Measurements from ENCODE around the gene SH3PXD2B.
"Not testable (repeated sequence)": the region's sequence is repeated elsewhere in the genome, so short reads cannot be mapped to it uniquely, and the experiment has no call there.

Gene SH3PXD2B

DNA sequence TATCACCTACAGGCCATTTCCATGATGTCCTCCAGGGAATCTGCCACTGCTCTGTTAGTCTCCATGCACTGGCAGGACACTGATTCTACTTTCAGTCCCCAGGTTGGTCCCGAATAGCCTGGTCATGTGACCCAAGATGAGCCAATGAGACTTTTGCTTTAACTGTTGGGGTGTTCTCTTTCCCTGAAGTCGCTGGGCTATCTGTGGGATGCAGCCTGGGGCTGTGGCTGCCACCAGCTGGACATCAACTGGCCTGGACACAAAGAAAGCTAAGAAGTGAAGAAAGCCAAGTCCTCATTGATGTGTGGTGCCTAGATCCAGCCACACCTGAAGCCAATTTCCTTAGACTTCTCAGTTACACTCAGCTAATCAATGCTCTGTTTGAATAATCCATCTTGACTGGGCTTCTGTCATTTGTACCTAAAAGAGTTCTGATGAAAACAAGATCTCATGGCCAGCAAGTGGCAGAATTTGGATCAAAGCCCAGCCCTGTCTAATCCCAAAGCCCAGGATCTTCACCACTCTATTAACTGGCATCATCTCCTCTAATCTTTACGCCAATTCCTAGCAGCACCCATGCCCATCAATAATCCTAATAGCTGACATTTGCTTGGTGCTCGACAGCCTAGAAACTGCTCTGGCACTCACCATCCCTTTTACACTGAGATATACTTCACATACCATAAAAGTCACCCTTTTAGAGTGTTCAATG lies 37.0 kb downstream of the SH3PXD2B start:
- no peak for DNase-seq

DNA sequence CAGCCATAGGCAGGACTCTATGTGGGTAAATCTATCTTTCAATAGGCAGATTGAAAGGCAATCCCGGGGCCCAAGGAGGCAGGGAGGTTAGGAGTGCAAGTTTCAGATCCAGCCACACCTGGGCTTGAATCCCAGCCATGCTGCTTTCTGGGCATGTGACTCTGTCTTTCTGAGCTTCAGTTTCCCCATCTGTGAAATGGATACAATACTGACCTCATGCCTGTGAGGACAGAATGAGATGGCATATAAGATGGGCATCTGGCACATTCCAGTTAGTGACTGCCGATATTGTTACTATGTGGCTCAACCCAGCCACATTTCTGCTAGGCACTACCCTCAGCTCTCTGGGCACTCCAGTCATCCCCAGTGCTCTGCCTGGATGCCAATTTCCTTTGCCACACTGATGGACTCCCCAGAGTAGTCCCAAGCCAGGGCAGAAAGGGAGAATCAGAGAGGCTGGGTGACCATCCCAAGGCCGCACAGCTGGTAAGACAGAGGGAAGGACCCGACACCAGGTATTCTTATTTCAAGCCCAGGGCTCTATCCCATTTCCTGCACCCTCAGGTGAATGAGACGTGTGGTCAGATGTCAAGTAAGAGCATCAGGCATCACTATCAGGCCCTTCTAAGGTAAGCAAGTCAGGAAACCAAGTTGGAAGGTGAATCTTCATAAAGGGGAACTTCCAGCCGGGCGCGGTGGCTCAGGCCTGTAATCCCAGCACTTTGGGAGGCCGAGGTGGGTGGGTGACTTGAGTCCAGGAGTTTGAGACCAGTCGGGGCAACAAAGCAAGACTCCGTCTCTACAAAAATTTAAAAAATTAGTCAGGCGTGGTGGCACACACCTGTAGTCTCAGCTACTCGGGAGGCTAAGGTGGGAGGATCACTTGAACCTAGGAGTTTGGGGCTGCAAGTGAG lies 38.7 kb downstream of the SH3PXD2B start:
- no peak for DNase-seq

DNA sequence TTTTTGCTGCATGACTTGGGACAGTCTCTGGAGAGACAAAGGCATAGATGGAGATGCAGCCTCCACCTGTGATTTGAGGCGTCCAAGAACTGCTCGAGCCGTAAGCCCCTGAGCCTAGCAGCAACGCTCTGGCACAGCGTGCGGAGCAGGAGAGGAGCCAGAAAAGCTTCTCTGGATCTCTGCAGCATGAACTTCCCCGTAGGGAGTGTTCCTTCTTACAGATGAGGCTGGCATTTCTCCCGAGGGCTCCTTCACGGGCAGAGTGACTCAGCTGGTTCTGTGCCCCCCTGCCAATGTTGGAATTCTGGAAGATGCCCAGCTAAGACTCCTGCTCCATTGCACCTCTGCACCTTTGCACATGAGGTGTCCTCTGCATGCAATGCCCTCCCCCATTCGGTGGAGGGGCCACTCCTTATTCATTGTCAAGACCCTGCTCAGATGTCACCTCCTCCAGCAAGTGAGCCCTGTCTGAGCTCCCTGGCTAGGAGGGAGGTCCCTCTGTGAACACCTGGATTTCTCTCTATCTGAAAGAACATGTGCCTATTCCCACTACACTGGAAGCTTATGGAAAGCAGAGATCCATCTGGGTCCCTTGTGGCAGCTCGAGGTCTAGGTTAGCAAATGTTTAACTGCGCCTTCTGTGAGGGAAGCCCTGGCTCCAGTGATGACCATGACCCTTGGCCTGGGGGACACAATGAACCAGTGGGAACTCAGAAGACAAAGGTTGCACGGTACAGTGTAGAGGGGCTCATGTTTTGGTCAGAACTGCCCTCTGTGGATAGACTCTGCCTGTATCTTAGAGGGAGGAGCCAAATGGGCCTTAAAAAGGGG lies 39.6 kb downstream of the SH3PXD2B start:
- no peak for DNase-seq

DNA sequence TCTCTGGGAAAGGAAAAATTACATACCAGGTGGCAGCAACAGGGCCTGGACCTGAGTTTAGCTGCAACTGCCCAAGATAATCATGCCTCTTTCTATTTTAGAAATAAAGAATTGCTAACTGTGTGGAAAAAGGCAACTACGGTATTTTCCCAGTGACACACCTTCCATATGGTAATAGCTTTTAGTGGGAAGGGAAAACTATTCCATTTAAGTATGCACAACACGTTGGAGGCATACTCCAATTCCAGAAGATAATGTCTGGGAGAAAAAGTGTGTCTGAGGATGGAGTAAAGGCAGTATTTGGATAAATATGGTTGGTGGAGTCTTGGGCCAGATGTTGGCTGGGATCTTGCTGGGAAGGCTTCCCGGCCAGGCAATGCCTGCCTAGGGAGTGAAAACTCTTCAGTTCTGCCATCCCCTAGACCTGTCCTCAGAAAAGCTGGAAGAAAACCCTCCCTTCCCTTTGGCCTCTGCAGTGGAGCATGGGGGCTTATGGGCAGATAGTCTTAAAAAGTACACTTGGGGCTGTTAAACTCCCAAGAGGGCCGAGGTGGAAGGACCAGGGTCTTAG lies 40.6 kb downstream of the SH3PXD2B start:
- no peak for DNase-seq

DNA sequence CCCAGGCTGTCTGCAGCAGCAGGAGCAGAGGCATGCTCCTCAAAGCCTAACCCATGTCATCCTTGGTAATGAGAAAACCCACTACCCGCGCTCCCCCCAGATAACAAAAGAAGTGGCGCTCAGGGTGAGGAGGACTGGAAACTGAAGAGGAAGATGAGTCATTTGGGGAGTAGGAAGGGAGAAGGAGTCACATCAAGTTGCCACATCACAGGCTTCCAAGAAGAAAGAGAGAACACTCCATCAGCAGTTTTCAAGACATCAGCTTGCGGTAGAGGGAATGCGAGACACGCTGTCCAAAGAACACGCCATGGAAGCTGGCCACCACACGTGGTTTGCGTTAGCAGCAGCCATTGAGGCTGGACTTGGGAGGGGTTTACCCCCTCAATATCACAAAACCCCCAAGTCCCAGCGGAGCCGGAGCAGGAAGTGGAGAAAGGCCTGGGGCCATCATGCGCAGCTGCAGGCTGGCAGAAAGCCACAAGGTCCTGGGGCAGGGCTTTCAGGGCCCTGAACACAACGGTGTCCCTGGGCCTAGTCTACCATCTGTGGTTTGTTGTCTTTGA lies 41.5 kb downstream of the SH3PXD2B start:
- no peak for DNase-seq

DNA sequence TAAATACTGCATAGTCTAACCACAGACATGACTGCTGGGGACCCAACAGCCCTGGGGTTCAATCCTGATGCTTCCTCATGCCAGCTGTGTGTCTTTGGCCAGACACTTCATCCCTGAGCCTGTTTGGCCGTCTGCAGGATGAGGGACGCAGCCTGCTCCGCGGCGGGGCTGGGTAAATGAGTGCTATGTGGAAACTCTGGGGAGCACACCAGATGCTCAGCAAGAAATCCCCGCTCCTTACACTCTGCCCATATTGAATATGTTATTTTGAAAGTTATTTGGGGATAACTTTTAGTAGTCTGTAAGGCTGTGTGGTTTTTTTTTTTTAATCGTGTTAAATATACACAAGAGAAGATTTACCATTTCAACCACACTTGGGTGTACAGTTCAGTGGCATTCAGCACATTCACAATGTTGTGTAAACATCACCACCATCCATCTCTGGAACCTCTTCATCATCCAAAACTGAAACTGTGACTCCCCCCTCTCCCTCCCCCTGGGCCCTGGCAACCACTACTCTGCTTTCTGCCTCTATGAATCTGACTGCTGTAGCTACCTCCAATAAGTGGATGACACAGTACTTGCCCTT lies 42.7 kb downstream of the SH3PXD2B start:
- no peak for DNase-seq

DNA sequence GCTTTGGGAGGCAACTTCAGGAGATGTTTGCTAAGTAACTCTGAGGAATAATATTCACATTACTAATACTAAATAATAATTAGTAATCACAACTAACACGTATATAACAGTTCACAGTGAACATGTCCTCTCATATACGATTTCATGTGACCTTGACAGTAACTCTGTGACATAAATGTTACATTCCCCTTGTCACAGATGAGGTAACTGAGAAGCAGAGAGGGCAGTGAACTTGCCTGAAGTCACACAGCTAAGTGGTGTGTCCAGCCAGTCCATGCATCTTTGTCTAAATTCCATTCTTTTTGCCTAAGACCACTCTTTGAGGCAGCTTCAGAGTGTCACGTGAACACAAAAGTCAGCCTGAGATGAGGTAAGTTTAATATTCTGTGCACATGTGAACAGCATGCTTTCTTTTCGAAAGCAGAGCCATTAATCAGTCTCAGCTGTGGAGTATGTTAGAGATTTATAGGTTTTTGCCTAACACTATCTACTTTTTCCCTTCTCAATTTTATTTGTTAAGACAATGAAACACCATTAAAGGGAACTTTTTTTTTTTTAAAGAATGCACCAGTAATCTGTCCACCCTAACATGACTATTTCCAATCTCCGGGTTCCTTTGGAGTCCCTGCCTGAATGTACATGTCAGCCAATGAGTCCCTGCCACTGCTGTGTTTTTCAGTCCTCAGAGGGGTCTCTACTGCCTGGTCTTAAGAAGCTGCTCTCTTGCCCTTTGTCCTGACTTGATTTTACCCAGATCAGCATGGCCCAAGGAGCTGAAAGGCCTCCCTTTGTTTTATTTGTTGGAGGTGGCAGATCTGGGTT lies 43.5 kb downstream of the SH3PXD2B start:
- DNase-seq = no peak

DNA sequence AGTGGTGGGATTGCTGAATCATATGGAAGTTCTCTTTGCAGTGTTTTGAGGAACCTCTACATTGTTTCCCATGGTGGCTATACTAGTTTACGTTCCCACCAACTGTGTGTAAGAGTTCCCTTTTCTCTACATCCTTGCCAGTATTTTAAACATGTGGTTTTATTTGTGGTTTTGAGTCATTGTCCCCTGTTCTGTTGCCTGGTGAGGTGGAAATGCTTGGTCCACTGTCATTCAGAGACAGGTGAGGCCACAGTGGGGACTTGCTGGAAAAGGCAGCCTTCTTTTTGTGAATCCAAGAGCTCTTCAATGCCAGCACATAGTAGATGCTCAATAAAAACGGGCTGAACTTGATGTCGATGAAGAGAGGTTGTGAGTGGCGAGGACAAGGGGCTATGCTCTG lies 44.2 kb downstream of the SH3PXD2B start:
- no peak for DNase-seq

DNA sequence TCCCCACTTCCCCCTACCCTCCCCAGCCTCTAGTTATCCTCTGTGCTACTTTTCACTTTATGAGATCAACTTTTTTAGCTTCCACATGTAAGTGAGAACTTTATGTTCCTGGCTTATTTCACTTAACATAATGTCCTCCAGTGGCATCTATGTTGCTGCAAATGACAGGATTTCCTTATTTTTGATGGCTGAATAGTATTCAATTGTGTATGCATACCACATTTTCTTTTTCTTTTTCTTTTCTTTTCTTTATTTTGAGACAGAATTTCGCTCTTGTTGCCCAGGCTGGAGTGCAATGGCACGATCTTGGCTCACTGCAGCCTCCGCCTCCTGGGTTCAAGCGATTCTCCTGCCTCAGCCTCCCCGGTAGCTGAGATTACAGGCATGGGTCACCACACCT lies 44.8 kb downstream of the SH3PXD2B start:
- DNase-seq = not testable (repeated sequence)

DNA sequence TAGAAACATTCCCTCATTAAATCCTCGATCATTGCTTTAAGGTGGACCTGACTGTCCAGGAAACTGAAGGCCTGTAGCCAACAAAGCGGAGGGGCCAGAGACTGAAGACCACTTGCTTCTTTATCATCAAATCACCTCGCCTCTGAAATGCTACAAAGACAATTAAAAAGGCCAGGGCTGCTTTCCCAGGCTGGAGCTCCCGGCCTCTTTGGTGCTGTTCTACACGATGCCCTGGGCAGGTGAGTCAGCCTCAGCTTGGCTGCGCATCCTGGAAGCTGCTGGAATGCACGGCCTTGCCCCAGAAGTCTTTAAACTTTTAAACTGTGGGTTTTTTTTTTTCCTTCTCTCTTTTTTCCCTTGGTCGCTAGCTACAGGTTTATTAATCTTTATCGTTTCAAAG lies 46.5 kb downstream of the SH3PXD2B start:
- no peak for DNase-seq

DNA sequence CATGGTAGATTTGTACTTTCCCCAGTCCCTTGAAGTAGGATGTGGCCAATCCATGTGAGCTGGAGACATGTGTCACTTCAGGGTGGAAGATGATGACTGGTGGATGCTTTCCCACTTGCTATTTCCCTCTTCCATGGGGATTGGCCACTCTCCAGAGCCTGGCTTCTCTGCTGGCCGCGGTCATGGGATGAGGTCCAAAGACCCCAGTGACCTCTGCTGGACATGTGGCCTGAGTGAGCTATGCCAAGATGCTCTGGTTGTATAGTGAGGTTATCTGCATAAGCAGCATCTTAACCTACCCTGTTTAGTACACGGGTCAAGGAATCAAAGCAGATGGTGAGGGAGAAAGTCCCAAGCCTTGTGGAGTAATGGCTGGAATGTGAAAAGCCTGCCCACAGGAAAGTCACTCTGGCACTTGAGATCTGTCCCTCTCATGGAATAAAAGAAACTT lies 47.1 kb downstream of the SH3PXD2B start:
- DNase-seq = no peak

DNA sequence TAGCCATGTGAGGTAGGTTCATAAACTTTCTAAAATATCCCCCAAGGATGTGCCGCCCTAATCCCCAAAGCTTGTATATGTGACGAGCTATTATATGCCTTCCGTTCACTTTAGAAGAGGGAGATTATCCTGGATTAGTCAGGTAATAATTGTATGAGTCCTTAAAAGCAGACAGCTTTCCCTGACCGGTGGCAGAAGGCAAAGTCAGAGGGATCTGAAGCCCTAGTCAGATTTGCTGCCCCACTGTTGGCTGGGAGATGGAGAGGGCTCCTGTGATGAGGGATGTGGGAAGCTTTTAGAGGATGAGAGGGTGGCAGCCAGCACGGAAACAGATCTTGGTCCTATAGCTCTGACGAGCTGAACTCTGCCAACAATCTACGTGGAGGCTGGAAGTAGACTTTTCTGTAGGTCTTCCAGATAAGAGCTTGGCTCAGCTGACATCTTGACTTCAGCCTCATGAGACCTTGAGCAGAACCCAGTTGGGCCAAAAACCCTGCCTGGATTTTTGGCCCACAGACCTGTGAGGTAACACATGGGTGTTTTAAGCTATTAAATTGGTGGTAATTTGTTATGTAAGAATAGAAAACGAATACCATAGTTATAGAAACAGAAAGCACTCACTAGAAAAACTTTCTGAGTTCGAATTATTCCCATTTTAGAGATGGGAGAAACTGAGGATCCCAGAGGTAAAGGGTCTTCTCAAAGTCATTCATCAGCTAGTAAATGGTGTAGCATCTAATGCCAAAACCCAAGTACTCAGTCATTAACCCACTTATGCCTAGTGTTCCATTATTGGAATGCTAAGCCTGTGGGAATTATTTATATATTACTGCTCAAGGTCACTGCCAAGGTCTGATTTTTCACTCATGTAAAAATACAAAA lies 48.9 kb downstream of the SH3PXD2B start:
- DNase-seq = no peak

DNA sequence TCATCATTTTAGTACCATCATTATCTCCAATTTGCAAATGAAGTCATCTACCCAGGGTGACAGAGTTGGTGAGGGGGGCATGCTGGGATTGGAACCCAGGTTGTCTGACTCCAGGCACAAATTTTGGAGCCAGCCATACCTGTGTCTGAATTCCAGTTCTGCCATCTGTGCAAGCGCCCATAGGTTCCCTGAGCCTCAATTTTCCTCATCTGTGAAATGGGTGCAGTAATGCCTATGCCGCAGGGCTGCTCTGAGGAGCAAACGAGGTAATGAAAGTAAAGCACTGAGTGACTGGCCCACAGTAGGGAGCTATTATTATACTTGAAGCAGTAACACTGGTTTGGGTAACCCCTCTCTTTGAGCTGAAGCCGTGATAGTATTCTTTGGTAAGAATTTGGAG lies 49.6 kb downstream of the SH3PXD2B start:
- no peak for DNase-seq

DNA sequence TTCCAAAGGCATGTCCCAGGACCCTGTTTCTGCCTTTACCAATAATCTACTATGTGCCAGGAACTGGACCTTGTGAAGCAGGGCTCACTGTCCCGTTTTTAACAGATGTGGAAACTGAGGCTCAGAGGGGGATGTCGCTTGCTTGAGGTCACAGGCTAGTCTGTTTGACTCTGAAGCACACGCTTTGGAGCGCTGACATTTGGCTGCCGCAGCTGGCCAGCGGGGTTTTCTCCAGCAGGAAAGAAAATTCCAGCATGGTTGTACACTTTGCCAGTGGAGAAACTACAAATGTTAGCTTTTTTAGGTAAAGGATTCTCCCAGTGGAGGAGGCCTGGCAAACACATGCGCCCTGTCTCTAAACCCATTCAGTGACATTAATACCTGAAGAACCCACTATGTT lies 50.5 kb downstream of the SH3PXD2B start:
- DNase-seq = no peak

DNA sequence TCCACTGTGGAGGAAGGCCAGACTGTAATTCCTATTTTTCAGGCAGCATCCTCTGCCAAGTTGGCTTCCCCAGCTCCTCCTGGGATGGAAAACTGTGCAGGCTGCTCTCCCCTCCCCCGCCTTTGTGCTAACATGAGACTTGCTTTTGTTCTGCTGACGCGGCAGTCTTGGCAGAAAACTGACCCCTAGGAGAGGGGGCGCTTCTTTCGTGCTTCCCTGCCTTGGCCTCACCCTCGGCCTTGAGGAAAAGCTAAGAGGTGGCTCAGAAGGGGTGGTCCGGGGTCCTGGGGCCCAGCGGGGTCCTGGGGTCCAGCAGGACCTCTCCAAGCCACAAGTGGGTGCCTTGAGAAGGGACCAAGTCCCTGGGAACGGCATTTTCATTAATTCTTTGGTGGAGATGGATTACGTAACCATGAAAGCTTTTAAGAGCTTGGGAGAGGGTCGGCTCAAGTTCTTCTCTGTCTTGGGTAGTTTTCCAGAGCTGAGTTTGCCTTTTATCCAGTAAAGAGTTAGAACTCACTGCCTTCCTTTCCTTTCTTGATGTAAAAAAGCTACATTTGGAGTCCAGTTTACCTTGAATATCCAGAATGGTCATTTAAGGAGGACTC lies 51.0 kb downstream of the SH3PXD2B start:
- no peak for DNase-seq

DNA sequence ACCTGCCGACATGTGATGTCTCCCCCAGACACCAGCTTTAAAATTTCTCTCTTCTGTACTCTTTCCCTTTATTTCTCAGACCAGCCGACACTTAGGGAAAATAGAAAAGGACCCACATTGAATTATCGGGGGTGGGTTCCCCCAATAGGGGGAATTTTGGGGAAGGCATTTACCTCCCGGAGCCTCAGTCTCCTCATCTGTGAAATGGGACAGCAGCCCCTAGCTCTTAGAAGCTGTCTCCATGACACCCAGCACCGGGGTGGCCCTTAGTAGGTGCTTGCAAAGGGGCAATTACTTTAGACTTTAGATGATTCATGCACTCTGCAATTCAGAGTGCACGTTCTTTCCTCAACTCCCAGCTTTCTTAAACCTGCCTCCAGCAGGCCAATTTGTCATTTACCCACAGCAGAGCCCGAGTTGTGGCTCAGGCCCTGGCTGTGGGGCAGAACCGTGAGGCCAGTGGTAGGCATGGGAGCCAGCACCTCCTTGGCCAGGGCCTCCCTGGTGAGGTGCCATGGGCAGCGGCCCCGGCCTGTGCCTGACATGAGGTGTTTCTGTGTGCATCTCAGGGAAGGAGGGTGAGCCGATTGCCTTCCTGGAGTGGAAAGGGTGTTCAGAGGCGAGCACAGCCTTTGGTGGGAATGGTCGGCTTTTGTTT lies 51.7 kb downstream of the SH3PXD2B start:
- DNase-seq = no peak

DNA sequence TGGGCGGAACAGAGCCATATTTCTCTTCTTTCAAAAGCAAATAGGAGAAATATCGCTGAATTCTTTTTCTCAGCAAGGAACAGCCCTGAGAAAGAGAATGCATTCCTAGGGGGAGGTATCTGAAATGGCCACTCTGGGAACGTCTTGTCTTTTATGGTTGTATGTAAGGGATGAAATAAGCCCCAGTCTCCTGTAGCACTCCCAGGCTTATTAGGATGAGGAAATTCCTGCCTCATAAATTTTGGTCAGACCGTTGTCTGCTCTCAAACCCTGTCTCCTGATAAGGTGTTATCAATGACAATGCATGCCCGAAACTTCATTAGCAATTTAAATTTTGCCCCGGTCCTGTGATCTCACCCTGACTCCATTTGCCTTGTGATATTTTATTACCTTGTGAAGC lies 52.3 kb downstream of the SH3PXD2B start:
- not testable (repeated sequence) for DNase-seq

DNA sequence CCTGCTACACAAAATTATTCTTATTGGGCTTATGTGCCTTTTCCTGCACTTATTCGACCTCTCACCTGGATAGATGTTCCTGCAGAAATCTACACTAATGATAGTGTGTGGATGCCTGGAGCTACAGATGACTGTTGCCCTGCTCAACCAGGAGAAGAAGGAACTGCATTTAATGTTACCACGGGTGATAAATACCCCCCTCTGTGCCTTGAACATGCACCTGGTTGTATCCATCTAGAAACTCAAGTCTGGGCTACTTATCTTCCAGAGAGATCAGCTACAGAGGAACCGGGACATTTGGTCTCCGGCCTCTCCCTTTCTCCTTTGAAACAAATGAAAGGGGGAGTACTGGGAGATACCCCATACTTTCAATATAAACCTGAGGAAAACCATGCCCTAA lies 54.5 kb downstream of the SH3PXD2B start:
- DNase-seq = no peak

DNA sequence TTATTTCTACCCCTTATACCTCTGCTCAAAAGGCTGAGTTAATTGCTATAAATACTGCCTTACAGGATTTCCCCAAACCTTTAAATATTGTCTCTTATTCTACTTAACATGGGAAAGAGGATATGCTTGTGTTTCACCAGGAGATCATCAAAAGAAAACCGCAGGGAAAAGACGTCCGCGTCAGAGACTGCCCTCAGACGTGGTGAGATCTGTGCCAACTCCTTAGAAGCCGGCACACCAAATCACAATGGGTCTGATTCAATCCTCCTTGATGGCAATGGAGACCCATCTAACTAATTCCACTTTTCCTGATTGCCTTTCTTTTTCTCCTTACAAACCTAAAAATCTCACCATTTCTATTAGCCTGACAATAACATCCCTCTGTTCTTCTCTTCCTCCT lies 55.0 kb downstream of the SH3PXD2B start:
- no peak for DNase-seq
